GM23338 (cell line): ENCODE results near the gene MRTFA.

Source experiments
- CREB1 ChIP-seq: fragments of 250-450 bp; sonication (Bioruptor Pico); IDR thresholded peaks from 2 replicates; pipeline ENCODE4 v1.5.0; 2020; ENCODE audit warnings: low read depth, mild to moderate bottlenecking, moderate library complexity
- EZH2 ChIP-seq: fragments of 200-600 bp; sonication (generic); IDR thresholded peaks from one replicate; pipeline ENCODE4 v1.8.0; 2017; ENCODE audit warnings: antibody characterized with exemption, mild to moderate bottlenecking, low read depth; ENCODE audit not compliant: unreplicated experiment
- EZH2phosphoT487 ChIP-seq: fragments of 200-600 bp; sonication (generic); IDR thresholded peaks from one replicate; pipeline ENCODE4 v1.8.1; 2018; ENCODE audit warnings: antibody characterized with exemption; ENCODE audit not compliant: unreplicated experiment
- NANOG ChIP-seq: IDR thresholded peaks from 2 replicates; pipeline ENCODE4 v1.6.1; 2016; ENCODE audit warnings: antibody characterized with exemption, borderline replicate concordance
- POLR2AphosphoS5 ChIP-seq: IDR thresholded peaks from 2 replicates; pipeline ENCODE4 v1.6.1; 2016; ENCODE audit warnings: antibody characterized with exemption, low read depth
- REST ChIP-seq: IDR thresholded peaks from one replicate; pipeline ENCODE4 v1.6.1; 2018; ENCODE audit warnings: antibody characterized with exemption; ENCODE audit not compliant: unreplicated experiment
- ZNF331 ChIP-seq: fragments of 250-450 bp; sonication (Bioruptor Pico); IDR thresholded peaks from 2 replicates; pipeline ENCODE4 v1.5.0; 2020; ENCODE audit warnings: low read depth, mild to moderate bottlenecking, moderate library complexity
- TF ChIP-seq, protein P1 (sequence below), 2 experiments: fragments of 200-600 bp in 1 of 2; sonication (generic) in 1 of 2; conservative IDR thresholded peaks; 2 replicates each; pipeline versions ENCODE4 v1.5.1 to v1.6.1; 2016 to 2017; ENCODE audit warnings: antibody characterized with exemption in 2 of 2, low read depth in 2 of 2, mild to moderate bottlenecking in 2 of 2, moderate library complexity in 1 of 2
- TF ChIP-seq, protein P2 (sequence below): fragments of 250-450 bp; sonication (Bioruptor Pico); IDR thresholded peaks from 2 replicates; pipeline ENCODE4 v1.5.0; 2020; ENCODE audit warnings: mild to moderate bottlenecking, moderate library complexity
- TF ChIP-seq, protein P3 (sequence below): IDR thresholded peaks from 2 replicates; pipeline ENCODE4 v1.6.1; 2016; ENCODE audit warnings: antibody characterized with exemption

- TF ChIP-seq, protein P1, sequence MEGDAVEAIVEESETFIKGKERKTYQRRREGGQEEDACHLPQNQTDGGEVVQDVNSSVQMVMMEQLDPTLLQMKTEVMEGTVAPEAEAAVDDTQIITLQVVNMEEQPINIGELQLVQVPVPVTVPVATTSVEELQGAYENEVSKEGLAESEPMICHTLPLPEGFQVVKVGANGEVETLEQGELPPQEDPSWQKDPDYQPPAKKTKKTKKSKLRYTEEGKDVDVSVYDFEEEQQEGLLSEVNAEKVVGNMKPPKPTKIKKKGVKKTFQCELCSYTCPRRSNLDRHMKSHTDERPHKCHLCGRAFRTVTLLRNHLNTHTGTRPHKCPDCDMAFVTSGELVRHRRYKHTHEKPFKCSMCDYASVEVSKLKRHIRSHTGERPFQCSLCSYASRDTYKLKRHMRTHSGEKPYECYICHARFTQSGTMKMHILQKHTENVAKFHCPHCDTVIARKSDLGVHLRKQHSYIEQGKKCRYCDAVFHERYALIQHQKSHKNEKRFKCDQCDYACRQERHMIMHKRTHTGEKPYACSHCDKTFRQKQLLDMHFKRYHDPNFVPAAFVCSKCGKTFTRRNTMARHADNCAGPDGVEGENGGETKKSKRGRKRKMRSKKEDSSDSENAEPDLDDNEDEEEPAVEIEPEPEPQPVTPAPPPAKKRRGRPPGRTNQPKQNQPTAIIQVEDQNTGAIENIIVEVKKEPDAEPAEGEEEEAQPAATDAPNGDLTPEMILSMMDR (conservative IDR thresholded peaks at IDR 0.05; ENCODE audit: low read depth in 2 of 2), result no peak
- TF ChIP-seq REST (no peak), POLR2AphosphoS5 (no peak), EZH2 (no peak), NANOG (no peak), CREB1 (CRISPR knock-in tag) (no peak), EZH2phosphoT487 (no peak), ZNF331 (CRISPR knock-in tag) (no peak)
- TF ChIP-seq, protein P2, sequence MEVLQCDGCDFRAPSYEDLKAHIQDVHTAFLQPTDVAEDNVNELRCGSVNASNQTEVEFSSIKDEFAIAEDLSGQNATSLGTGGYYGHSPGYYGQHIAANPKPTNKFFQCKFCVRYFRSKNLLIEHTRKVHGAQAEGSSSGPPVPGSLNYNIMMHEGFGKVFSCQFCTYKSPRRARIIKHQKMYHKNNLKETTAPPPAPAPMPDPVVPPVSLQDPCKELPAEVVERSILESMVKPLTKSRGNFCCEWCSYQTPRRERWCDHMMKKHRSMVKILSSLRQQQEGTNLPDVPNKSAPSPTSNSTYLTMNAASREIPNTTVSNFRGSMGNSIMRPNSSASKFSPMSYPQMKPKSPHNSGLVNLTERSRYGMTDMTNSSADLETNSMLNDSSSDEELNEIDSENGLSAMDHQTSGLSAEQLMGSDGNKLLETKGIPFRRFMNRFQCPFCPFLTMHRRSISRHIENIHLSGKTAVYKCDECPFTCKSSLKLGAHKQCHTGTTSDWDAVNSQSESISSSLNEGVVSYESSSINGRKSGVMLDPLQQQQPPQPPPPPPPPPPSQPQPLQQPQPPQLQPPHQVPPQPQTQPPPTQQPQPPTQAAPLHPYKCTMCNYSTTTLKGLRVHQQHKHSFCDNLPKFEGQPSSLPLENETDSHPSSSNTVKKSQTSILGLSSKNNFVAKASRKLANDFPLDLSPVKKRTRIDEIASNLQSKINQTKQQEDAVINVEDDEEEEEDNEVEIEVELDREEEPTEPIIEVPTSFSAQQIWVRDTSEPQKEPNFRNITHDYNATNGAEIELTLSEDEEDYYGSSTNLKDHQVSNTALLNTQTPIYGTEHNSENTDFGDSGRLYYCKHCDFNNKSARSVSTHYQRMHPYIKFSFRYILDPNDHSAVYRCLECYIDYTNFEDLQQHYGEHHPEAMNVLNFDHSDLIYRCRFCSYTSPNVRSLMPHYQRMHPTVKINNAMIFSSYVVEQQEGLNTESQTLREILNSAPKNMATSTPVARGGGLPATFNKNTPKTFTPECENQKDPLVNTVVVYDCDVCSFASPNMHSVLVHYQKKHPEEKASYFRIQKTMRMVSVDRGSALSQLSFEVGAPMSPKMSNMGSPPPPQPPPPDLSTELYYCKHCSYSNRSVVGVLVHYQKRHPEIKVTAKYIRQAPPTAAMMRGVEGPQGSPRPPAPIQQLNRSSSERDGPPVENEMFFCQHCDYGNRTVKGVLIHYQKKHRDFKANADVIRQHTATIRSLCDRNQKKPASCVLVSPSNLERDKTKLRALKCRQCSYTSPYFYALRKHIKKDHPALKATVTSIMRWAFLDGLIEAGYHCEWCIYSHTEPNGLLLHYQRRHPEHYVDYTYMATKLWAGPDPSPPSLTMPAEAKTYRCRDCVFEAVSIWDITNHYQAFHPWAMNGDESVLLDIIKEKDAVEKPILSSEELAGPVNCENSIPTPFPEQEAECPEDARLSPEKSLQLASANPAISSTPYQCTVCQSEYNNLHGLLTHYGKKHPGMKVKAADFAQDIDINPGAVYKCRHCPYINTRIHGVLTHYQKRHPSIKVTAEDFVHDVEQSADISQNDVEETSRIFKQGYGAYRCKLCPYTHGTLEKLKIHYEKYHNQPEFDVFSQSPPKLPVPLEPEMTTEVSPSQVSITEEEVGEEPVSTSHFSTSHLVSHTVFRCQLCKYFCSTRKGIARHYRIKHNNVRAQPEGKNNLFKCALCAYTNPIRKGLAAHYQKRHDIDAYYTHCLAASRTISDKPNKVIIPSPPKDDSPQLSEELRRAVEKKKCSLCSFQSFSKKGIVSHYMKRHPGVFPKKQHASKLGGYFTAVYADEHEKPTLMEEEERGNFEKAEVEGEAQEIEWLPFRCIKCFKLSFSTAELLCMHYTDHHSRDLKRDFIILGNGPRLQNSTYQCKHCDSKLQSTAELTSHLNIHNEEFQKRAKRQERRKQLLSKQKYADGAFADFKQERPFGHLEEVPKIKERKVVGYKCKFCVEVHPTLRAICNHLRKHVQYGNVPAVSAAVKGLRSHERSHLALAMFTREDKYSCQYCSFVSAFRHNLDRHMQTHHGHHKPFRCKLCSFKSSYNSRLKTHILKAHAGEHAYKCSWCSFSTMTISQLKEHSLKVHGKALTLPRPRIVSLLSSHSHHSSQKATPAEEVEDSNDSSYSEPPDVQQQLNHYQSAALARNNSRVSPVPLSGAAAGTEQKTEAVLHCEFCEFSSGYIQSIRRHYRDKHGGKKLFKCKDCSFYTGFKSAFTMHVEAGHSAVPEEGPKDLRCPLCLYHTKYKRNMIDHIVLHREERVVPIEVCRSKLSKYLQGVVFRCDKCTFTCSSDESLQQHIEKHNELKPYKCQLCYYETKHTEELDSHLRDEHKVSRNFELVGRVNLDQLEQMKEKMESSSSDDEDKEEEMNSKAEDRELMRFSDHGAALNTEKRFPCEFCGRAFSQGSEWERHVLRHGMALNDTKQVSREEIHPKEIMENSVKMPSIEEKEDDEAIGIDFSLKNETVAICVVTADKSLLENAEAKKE (CRISPR knock-in tag), result no peak
- TF ChIP-seq, protein P3, sequence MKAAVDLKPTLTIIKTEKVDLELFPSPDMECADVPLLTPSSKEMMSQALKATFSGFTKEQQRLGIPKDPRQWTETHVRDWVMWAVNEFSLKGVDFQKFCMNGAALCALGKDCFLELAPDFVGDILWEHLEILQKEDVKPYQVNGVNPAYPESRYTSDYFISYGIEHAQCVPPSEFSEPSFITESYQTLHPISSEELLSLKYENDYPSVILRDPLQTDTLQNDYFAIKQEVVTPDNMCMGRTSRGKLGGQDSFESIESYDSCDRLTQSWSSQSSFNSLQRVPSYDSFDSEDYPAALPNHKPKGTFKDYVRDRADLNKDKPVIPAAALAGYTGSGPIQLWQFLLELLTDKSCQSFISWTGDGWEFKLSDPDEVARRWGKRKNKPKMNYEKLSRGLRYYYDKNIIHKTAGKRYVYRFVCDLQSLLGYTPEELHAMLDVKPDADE, result no peak
Measured at GRCh38 chr22:40624770-40625169, 11.7 kb downstream of the MRTFA start.
